ENCODE data around the gene ACVR1. TPM values are rescaled to one million over a fixed set of nuclear protein-coding genes. Genes with fewer than 3 reads are reported as not detected.
A peak's percentile ranks its signal among the peaks of the same experiment; 100 is the strongest.

The ACVR1 gene
- total and polyA plus RNA-seq, 2 experiments from 2014 or later = 8.9 to 21.5 TPM

- TF ChIP-seq REST (IDR thresholded peaks at IDR 0.05; ENCODE audit: unreplicated experiment) (no peak), JUNB (IDR thresholded peaks at IDR 0.05; ENCODE audit: unreplicated experiment) (no peak), ZNF114 (CRISPR knock-in tag; IDR thresholded peaks at IDR 0.05) (no peak), CTCF (conservative IDR thresholded peaks at IDR 0.05; ENCODE audit: low read depth in 2 of 2) (no peak), POLR2AphosphoS5 (IDR thresholded peaks at IDR 0.05; ENCODE audit: low read depth) (no peak)
These were observed 177.1 kb downstream of the ACVR1 start (continued) for GRCh38 chr2:157699009-157699408.

GRCh38 chr2:157698430-157698829 is 177.7 kb downstream of the ACVR1 start:
- Histone ChIP-seq H3K9me2 (ENCODE audit: insufficient read depth) (no peaks in the 10 kb centered on the region), H2AFZ (no peak overlapping the region), H3F3A (replicated peaks; ENCODE audit: low read depth) (no peaks in the 10 kb centered on the region), H3K27me3 (ENCODE audit: insufficient read depth) (no peaks in the 10 kb centered on the region), H3K36me3 (ENCODE audit: insufficient read depth) (no peaks in the 10 kb centered on the region), H3K4me2 (no peak overlapping the region), H3K4me1 (ENCODE audit: insufficient read depth) (no peaks in the 10 kb centered on the region), H3K27ac (ENCODE audit: low read depth) (no peak overlapping the region), H3K79me2 (replicated peaks; ENCODE audit: insufficient read depth) (no peaks in the 10 kb centered on the region), H4K20me1 (replicated peaks; ENCODE audit: insufficient read depth) (no peaks in the 10 kb centered on the region), H3K4me3 (no peak overlapping the region)
- Mint-ChIP-seq H3K27ac (no peak overlapping the region), H3K36me3 (ENCODE audit: low read depth) (no peaks in the 10 kb centered on the region), H3K4me3 (no peak overlapping the region), H3K4me1 (no peaks in the 10 kb centered on the region; the same call in 2 of the 3 replicates), H3K9me3 (peaks cover 2% of the 10 kb centered on the region; the same call in 2 of the 3 replicates), H3K27me3 (ENCODE audit: insufficient read depth, low read depth, poor library complexity) (no peaks in the 10 kb centered on the region)
- DNase-seq (ENCODE audit: low spot score) (peak; percentile 8), ATAC-seq (no peak)
- TF ChIP-seq REST (IDR thresholded peaks at IDR 0.05; ENCODE audit: unreplicated experiment) (no peak), STAT1 (IDR thresholded peaks at IDR 0.05; ENCODE audit: unreplicated experiment) (no peak), EZH2 (IDR thresholded peaks at IDR 0.05; ENCODE audit: low read depth, unreplicated experiment) (no peak), CREB1 (CRISPR knock-in tag; IDR thresholded peaks at IDR 0.05; ENCODE audit: low read depth) (no peak), ZNF331 (CRISPR knock-in tag; IDR thresholded peaks at IDR 0.05; ENCODE audit: low read depth) (no peak), EZH2phosphoT487 (IDR thresholded peaks at IDR 0.05; ENCODE audit: unreplicated experiment) (no peak), CTCF (conservative IDR thresholded peaks at IDR 0.05; ENCODE audit: low read depth in 2 of 2) (no peak), NANOG (IDR thresholded peaks at IDR 0.05; ENCODE audit: borderline replicate concordance) (no peak), ETS1 (IDR thresholded peaks at IDR 0.05) (no peak), JUNB (IDR thresholded peaks at IDR 0.05; ENCODE audit: unreplicated experiment) (no peak), ZNF114 (CRISPR knock-in tag; IDR thresholded peaks at IDR 0.05) (no peak), POLR2AphosphoS5 (IDR thresholded peaks at IDR 0.05; ENCODE audit: low read depth) (no peak)

Data from GM23338 (cell line).